Thyroid gland (tissue), 4 donors: Measurements from ENCODE around the gene KRTAP12-4.

Source experiments
- CTCF ChIP-seq, 6 experiments: fragments of 200-600 bp in 3 of 6; fragments of 450-650 bp in 3 of 6; sonication (generic) in 3 of 6; IDR thresholded peaks; one replicate each; pipeline ENCODE4 v1.5.1; 2016 to 2019; ENCODE audit warnings: antibody characterized with exemption in 6 of 6, mild to moderate bottlenecking in 2 of 6, inconsistent platforms in 1 of 6, moderate library complexity in 1 of 6
- POLR2A ChIP-seq, 2 donors: fragments of 450-650 bp; IDR thresholded peaks; one replicate each; pipeline ENCODE4 v1.6.1; 2017; ENCODE audit warnings: antibody characterized with exemption in 2 of 2, mild to moderate bottlenecking in 2 of 2, moderate library complexity in 1 of 2

GRCh38 chr21:44666401-44667320 lies 12.2 kb upstream of the KRTAP12-4 start, which contains the start of gene KRTAP12-2:
- TF ChIP-seq CTCF (IDR thresholded peaks at IDR 0.05) (no peak), POLR2A (IDR thresholded peaks at IDR 0.05) (no peak)
